SK-N-SH treated with all-trans-retinoic acid at 6 μM for 48 hours (cell line): ENCODE data around the gene CACNA1I.
"Not testable (repeated sequence)": the region's sequence is repeated elsewhere in the genome, so short reads cannot be mapped to it uniquely, and the experiment has no call there.

ENCODE experiments used
- ATAC-seq: fragments of 200-7000 bp; cut with Tn5 transposase; 3 replicates; pipeline ENCODE4 v1.9.1; 2020; ENCODE audit warnings: mild to moderate bottlenecking, moderate library complexity
- ARNTL ChIP-seq: fragments of 450-650 bp; formaldehyde crosslinking; IDR thresholded peaks from 2 replicates; pipeline ENCODE4 v1.5.0; 2020; ENCODE audit warnings: low read depth, mild to moderate bottlenecking, moderate library complexity, borderline replicate concordance
- CSDC2 ChIP-seq: fragments of 250-450 bp; sonication (Bioruptor Pico); IDR thresholded peaks from 2 replicates; pipeline ENCODE4 v1.5.0; 2020; ENCODE audit warnings: mild to moderate bottlenecking, moderate library complexity
- ESRRG ChIP-seq: fragments of 250-450 bp; sonication (Bioruptor Pico); IDR thresholded peaks from 2 replicates; pipeline ENCODE4 v1.6.1; 2021; ENCODE audit warnings: mild to moderate bottlenecking
- OSR1 ChIP-seq: fragments of 250-450 bp; sonication (Bioruptor Pico); IDR thresholded peaks from 2 replicates; pipeline ENCODE4 v1.8.0; 2022; ENCODE audit warnings: moderate library complexity, mild to moderate bottlenecking, inconsistent platforms
- SNAI2 ChIP-seq: fragments of 250-450 bp; sonication (Bioruptor Pico); IDR thresholded peaks from 2 replicates; pipeline ENCODE4 v1.5.0; 2020; ENCODE audit warnings: mild to moderate bottlenecking, moderate library complexity
- ZFP3 ChIP-seq: fragments of 250-450 bp; sonication (Bioruptor Pico); IDR thresholded peaks from 2 replicates; pipeline ENCODE4 v1.5.0; 2020; ENCODE audit warnings: mild to moderate bottlenecking, moderate library complexity
- ZFP30 ChIP-seq: fragments of 450-650 bp; formaldehyde crosslinking; IDR thresholded peaks from 2 replicates; pipeline ENCODE4 v1.5.0; 2022; ENCODE audit warnings: mild to moderate bottlenecking, moderate library complexity
- ZNF70 ChIP-seq: fragments of 450-650 bp; formaldehyde crosslinking; IDR thresholded peaks from 2 replicates; pipeline ENCODE4 v1.5.0; 2020; ENCODE audit warnings: mild to moderate bottlenecking, moderate library complexity
- TF ChIP-seq, protein P1 (sequence below): fragments of 250-450 bp; sonication (Bioruptor Pico); IDR thresholded peaks from 2 replicates; pipeline ENCODE4 v1.5.1; 2021; ENCODE audit warnings: mild to moderate bottlenecking, moderate library complexity
- TF ChIP-seq, protein P2 (sequence below): fragments of 250-450 bp; sonication (Bioruptor Pico); IDR thresholded peaks from 2 replicates; pipeline ENCODE4 v1.8.0; 2020; ENCODE audit warnings: mild to moderate bottlenecking, moderate library complexity, borderline replicate concordance
- TF ChIP-seq, protein P3 (sequence below): fragments of 250-450 bp; sonication (Bioruptor Pico); IDR thresholded peaks from 2 replicates; pipeline ENCODE4 v1.8.0; 2021; ENCODE audit warnings: low read depth, mild to moderate bottlenecking, moderate library complexity, borderline replicate concordance
- TF ChIP-seq, protein P4 (sequence below): fragments of 250-450 bp; sonication (Bioruptor Pico); IDR thresholded peaks from 2 replicates; pipeline ENCODE4 v1.5.1; 2020; ENCODE audit warnings: low read depth, mild to moderate bottlenecking, moderate library complexity
- TF ChIP-seq, protein P5 (sequence below): fragments of 250-450 bp; sonication (Bioruptor Pico); IDR thresholded peaks from 2 replicates; pipeline ENCODE4 v1.5.0; 2020; ENCODE audit warnings: mild to moderate bottlenecking, moderate library complexity

The CACNA1I gene

DNA sequence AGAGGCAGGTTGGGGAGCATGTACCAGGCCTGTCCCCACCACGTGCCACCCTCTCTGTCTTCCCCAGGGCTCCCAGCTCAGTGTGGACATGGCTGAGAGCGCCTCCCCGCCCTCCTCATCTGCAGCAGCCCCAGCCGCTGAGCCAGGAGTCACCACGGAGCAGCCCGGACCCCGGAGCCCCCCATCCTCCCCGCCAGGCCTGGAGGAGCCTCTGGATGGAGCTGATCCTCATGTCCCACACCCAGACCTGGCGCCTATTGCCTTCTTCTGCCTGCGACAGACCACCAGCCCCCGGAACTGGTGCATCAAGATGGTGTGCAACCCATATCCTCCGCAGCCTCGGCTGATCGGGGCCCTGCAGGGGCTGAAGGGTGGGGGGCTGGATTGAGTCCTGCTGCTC, at the start of gene CACNA1I:
Gene CACNA1I, plus strand, starts transcription at position 89 of the 400 bp plus-strand sequence. Its CDS starts 0 bp downstream, at position 89.
- TF ChIP-seq, protein P1, sequence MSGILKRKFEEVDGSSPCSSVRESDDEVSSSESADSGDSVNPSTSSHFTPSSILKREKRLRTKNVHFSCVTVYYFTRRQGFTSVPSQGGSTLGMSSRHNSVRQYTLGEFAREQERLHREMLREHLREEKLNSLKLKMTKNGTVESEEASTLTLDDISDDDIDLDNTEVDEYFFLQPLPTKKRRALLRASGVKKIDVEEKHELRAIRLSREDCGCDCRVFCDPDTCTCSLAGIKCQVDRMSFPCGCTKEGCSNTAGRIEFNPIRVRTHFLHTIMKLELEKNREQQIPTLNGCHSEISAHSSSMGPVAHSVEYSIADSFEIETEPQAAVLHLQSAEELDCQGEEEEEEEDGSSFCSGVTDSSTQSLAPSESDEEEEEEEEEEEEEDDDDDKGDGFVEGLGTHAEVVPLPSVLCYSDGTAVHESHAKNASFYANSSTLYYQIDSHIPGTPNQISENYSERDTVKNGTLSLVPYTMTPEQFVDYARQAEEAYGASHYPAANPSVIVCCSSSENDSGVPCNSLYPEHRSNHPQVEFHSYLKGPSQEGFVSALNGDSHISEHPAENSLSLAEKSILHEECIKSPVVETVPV (CRISPR knock-in tag): no peak
- TF ChIP-seq ZFP30 (CRISPR knock-in tag) (no peak), ARNTL (CRISPR knock-in tag) (no peak)
- no peak for ATAC-seq

DNA sequence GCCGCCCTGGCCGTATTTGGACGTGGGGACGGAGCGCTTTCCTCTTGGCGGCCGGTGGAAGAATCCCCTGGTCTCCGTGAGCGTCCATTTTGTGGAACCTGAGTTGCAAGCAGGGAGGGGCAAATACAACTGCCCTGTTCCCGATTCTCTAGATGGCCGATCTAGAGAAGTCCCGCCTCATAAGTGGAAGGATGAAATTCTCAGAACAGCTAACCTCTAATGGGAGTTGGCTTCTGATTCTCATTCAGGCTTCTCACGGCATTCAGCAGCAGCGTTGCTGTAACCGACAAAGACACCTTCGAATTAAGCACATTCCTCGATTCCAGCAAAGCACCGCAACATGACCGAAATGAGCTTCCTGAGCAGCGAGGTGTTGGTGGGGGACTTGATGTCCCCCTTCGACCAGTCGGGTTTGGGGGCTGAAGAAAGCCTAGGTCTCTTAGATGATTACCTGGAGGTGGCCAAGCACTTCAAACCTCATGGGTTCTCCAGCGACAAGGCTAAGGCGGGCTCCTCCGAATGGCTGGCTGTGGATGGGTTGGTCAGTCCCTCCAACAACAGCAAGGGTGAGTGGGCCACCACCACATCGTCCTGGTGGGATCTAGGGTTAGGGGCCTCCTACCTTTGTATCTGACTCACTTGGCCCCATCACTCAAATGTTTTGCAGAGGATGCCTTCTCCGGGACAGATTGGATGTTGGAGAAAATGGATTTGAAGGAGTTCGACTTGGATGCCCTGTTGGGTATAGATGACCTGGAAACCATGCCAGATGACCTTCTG, 49.3 kb upstream of the CACNA1I start:
- not testable (repeated sequence) for ATAC-seq

DNA sequence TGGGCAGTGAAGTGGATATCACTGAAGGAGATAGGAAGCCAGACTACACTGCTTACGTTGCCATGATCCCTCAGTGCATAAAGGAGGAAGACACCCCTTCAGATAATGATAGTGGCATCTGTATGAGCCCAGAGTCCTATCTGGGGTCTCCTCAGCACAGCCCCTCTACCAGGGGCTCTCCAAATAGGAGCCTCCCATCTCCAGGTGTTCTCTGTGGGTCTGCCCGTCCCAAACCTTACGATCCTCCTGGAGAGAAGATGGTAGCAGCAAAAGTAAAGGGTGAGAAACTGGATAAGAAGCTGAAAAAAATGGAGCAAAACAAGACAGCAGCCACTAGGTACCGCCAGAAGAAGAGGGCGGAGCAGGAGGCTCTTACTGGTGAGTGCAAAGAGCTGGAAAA, 48.5 kb upstream of the CACNA1I start:
- not testable (repeated sequence) for ATAC-seq

DNA sequence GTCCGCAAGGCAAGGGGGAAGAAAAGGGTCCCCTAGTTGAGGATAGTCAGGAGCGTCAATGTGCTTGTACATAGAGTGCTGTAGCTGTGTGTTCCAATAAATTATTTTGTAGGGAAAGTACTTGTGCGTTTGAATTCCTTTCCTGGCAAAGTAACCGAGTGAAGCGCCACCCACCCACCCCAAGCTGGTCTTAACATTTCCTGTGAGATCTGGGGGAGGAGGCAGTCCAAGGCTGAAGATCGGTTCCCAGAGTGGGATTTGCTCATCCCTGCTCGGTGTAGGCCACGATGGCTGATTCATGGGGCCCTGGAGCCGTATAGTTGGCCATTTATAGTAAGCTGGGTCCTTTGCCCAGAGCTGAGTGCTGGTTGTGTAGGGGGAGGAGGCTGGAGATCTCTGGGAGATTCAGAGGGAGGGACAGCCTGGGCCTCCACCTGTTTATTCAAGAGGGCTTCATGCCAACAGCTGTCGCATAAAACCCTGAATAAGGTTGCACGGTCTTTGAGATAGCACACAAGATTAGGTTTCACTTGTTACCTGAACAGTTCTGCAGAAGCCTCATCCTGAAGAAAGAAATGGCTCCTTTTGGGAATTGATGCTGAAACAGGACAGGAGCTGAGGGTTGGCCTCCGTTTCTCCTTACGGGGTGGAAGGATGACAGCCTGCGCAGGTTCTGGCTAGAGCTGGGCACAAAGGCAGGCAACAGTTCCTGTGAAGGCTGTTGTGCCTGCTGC, 47.8 kb upstream of the CACNA1I start:
- peak; percentile 34; the same call in 1 of the 2 replicates for TF ChIP-seq ESRRG (CRISPR knock-in tag)
- TF ChIP-seq ZNF70: no peak
- TF ChIP-seq SNAI2: no peak
- TF ChIP-seq CSDC2 (CRISPR knock-in tag): no peak
- TF ChIP-seq ZFP3 (CRISPR knock-in tag): no peak
- TF ChIP-seq, protein P2, sequence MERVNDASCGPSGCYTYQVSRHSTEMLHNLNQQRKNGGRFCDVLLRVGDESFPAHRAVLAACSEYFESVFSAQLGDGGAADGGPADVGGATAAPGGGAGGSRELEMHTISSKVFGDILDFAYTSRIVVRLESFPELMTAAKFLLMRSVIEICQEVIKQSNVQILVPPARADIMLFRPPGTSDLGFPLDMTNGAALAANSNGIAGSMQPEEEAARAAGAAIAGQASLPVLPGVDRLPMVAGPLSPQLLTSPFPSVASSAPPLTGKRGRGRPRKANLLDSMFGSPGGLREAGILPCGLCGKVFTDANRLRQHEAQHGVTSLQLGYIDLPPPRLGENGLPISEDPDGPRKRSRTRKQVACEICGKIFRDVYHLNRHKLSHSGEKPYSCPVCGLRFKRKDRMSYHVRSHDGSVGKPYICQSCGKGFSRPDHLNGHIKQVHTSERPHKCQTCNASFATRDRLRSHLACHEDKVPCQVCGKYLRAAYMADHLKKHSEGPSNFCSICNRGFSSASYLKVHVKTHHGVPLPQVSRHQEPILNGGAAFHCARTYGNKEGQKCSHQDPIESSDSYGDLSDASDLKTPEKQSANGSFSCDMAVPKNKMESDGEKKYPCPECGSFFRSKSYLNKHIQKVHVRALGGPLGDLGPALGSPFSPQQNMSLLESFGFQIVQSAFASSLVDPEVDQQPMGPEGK: peak; percentile 47; the same call in 1 of the 2 replicates
- TF ChIP-seq, protein P3, sequence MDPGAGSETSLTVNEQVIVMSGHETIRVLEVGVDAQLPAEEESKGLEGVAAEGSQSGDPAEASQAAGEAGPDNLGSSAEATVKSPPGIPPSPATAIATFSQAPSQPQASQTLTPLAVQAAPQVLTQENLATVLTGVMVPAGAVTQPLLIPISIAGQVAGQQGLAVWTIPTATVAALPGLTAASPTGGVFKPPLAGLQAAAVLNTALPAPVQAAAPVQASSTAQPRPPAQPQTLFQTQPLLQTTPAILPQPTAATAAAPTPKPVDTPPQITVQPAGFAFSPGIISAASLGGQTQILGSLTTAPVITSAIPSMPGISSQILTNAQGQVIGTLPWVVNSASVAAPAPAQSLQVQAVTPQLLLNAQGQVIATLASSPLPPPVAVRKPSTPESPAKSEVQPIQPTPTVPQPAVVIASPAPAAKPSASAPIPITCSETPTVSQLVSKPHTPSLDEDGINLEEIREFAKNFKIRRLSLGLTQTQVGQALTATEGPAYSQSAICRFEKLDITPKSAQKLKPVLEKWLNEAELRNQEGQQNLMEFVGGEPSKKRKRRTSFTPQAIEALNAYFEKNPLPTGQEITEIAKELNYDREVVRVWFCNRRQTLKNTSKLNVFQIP (CRISPR knock-in tag): no peak
- TF ChIP-seq ARNTL (CRISPR knock-in tag): no peak
- no peak for ATAC-seq

DNA sequence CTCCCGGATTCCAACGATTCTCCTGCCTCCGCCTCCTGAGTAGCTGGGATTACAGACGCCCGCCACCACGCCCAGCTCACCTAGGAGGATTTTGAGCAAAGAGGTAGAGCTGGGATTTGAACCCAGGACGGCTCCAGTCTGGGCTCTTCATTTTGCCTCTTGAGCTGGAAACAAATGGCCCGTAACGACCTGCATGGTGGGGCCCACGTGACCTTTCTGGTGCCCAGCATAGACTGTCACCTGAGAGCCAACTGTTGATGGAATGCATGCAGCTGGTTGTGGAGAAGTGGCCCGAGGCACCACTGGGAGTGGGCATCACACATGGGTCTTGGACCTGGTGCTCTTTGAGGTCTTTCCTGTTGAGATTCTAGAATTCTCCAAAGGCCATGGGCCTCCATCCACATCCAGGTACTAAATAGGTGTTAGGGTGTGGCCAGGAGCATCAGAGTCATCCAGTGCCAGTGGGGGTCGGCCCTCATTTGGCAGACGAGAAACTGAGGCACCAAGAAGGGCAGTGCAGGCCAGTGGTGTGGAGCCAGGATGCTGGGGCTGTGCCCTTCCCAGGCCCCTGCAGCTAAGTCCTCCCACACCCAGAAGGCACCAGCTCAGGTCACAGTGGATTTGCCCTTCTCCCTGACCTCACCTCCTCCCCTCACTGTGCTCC, 46.3 kb upstream of the CACNA1I start:
- ATAC-seq: 0 out of 3 replicates have a peak, but pooled peaks have one; percentile 0
- no peak for TF ChIP-seq ESRRG (CRISPR knock-in tag)
- TF ChIP-seq, protein P1 (CRISPR knock-in tag): no peak
- TF ChIP-seq, protein P4, sequence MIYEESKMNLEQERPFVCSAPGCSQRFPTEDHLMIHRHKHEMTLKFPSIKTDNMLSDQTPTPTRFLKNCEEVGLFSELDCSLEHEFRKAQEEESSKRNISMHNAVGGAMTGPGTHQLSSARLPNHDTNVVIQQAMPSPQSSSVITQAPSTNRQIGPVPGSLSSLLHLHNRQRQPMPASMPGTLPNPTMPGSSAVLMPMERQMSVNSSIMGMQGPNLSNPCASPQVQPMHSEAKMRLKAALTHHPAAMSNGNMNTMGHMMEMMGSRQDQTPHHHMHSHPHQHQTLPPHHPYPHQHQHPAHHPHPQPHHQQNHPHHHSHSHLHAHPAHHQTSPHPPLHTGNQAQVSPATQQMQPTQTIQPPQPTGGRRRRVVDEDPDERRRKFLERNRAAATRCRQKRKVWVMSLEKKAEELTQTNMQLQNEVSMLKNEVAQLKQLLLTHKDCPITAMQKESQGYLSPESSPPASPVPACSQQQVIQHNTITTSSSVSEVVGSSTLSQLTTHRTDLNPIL (CRISPR knock-in tag): no peak
- TF ChIP-seq, protein P5, sequence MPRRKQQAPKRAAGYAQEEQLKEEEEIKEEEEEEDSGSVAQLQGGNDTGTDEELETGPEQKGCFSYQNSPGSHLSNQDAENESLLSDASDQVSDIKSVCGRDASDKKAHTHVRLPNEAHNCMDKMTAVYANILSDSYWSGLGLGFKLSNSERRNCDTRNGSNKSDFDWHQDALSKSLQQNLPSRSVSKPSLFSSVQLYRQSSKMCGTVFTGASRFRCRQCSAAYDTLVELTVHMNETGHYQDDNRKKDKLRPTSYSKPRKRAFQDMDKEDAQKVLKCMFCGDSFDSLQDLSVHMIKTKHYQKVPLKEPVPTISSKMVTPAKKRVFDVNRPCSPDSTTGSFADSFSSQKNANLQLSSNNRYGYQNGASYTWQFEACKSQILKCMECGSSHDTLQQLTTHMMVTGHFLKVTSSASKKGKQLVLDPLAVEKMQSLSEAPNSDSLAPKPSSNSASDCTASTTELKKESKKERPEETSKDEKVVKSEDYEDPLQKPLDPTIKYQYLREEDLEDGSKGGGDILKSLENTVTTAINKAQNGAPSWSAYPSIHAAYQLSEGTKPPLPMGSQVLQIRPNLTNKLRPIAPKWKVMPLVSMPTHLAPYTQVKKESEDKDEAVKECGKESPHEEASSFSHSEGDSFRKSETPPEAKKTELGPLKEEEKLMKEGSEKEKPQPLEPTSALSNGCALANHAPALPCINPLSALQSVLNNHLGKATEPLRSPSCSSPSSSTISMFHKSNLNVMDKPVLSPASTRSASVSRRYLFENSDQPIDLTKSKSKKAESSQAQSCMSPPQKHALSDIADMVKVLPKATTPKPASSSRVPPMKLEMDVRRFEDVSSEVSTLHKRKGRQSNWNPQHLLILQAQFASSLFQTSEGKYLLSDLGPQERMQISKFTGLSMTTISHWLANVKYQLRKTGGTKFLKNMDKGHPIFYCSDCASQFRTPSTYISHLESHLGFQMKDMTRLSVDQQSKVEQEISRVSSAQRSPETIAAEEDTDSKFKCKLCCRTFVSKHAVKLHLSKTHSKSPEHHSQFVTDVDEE (CRISPR knock-in tag): no peak
- TF ChIP-seq CSDC2 (CRISPR knock-in tag): no peak
- no peak for TF ChIP-seq ZFP30 (CRISPR knock-in tag)
- no peak for TF ChIP-seq OSR1 (CRISPR knock-in tag)
- TF ChIP-seq ZFP3 (CRISPR knock-in tag): no peak
